ENCODE data around the gene PIEZO1.

The PIEZO1 gene

DNA sequence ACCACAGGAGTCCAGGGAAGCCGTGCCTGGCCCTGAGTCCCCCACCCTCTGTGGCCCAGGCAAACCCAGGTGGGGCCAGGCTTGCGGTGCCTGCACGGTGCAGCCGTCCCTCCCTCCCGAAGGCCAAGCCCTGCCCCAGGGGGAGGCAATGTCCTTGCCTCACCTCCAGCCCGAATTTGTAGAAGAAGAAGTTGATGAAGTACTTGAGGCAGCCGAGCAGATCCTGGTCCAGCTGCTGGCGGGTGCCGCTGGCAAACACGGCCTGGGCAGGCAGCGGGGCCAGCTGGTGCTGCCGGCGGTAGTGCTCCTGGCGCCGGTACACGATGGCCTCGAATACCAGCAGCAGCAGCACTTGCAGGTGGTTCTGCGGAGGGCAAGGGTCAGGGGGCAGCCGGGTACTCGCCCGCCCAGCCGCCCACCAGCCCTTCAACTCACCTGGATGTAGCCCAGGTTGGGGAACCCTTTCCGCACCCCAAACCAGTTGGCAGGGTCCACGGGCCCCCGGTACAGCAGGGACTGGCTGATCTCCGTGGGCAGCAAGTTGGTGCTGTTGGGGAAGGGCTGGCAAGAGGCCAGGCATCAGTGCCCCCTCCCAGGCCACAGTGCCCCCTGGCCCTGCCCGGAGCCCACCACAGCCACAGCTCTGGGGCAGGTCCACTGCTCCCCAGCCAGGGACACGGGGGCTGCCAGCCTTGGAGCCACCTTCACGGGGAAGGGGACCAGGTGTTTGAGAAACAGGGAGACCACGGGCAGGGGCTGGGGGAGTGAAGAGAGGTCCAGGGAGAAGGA, 52.7 kb downstream of the PIEZO1 start:
- DNase-seq, result no peak

DNA sequence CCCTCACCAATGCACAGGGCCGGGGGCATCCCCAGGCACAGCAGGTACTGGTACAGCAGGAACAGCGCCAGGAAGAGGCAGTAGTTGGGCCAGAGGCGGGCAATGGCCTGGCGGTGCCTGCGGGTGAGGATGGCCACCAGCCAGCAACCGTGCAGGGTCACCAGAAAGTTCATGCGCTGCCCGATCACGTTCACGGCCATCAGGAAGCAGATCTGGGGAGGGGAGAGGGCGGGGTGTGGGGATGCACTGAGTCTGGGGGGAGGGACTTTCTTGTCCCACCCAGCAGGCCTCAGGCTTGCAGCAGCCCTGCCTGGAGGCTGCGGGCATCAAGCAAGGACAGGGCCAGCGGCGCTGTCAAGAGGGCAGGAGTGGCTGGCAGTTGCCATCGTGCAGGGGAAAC, 53.3 kb downstream of the PIEZO1 start:
- no peak for DNase-seq

DNA sequence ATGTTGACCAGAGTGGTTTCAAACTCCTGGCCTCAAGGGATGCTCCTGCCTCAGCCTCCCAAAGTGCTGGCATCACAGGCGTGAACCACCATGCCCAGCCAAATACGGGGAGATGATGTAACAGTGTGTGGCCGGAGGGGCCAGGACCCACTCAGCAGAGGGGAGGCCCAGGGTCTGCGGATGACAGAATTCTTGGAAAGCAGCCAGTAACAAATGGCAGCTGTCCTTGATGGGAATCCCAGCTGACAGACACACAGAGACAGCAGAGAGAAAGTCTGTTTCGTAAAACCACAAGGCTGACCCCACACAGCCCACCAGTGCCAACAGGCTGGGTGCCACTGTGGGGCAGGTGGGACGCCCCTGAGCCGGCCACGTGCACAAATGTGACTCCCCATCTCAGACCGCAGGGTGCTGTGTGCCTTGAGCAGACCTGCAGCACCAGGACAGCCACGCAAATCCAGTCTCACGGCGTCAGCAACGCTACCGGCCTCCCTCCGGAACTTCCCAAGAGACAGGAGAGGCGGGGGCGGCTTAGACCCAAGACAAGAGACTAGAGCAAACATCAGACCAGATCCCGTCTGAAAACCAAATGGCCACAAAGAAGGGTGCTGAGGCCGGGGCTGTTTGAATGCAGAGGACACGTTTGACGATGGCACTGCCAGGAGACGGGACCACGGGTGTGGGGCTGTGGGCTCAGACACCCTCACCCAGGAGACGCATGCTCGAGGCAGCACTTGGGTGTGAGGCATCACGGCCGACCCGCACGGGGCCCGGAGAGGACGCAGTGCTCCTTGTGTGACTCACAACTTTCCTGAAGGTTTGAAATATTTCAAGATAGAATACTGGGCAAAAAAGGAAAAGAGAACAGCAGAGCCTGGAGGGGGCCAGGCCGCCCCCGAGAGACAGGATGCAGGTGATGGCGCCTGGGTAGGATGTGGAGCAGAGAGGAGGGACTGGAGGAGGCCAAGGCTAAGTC, 54.1 kb downstream of the PIEZO1 start:
- no peak for DNase-seq

DNA sequence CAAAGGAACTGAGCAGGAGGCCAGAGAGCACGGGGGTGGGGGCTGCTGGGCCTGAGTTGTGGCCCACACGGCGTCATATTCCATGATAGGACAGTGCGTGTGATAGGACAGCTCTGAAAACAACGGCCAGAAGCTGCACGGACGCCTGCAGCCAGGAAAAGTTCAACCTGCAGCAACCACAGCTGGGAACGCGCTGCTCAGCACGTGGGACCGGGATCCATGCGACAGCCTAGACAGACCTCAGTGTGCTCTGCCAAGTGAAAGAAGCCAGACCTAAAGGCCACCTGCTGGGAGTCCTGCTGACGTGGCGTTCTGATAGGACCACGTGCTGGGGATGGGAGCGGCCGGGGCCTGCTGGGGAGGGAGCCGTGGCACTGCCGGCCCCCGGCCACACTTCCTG, 57.1 kb downstream of the PIEZO1 start:
- no peak for DNase-seq

DNA sequence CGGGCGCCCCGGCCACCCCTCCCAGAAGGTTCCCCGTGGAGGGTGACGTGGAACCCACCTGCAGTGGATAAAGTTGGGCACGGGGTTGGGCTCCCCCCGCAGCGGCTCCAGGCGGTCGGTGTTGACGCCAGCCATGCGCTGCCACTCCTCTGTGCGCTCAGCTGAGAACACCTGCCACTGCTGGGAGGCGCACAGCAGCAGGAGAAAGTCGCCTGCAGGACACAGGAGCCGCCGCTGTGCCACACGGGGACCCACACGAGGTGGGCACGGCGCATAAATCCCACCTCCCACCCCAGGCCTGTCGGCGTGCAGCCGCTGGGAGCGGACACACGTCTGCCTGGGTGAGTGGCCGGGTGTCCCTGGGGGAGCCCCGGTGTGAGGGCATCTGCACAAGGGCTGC, 58.0 kb downstream of the PIEZO1 start:
- DNase-seq, result no peak

DNA sequence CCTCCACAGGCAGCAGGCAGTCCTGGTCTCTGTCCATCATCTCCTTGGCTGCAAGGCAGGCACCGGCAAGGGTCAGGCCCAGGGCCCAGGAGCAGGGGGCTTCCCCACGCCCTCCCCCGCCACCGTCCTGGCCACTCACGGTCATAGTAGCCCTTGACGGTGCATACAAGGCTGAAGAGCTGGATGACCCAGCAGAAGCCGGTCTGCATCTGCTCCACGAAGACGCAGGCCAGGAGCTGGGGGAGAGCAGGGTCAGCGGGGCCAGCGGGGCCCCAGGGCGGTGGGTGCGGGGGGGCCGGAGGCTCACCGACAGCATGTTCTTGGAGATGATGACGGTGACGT, 58.6 kb downstream of the PIEZO1 start:
- DNase-seq, result no peak

DNA sequence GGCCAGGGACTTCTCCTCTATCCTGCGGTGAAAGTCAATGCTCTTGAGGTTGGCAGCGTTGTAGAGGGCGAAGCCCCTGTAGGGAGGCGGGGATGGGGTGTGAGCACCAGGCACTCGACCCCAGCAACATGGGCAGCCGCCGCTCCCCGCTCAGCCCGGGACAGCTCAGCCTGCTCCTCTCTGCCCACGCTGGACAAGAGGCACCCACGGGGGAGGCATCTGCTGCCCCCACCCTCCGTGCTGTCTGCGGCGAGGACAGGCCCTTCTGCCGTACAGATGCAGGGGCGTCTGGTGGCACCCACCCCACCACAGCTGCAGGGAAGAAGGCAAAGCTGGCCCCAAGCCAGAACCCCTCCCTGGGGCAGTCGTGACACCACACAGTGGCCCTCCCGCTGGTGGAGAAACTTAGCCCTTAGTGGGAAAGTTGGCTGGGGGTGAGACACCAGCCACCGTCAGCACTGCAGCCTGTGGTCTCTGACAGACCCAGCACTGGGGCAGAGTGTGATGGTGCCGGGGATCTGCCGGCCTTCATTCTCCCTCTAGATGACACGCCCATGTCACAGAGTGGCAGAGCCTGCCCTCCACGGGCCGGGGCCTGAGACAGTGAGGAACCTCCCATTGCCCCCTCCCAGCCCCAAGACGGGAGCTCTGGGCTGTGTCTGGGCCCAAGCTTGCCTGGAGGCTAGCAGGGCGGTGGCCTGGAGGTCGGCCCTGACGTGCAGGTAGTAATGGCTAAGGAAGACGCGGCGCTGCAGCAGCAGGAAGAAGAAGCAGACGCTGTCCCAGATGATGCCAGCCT, 59.2 kb downstream of the PIEZO1 start:
- no peak for DNase-seq

DNA sequence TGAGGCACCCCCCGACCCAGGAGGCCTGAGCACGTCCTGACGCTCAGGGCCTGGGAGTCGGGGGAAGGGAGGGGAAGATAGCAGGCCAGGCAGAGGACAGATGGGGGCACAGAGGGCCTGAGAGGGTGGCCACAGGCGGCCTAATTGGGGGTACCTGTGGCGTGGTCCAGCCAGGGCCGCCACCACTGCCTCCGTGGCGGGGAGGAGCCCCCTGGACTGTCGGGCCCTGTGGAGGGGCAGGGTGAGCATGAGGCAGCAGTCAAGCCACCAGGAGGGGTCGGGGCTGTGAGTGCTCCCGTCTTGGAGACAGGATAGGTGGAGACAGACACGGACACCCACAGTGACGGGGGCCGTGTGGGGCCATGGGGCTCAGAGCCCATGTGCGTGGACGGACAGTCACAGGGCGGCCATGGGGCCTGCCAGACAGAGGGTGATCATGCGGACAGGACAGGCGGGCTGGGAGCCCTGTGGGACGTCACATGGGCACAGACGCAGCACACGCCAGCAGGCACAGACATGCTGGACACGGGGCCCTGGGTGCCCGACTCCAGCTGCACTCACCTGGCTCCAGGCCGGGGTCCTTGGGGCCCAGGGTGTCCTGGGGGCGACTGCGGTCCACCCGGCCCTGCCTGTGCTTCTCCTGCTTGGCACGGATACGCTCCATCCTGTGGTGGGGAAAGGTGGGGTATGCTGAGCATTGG, 60.0 kb downstream of the PIEZO1 start:
- no peak for DNase-seq

DNA sequence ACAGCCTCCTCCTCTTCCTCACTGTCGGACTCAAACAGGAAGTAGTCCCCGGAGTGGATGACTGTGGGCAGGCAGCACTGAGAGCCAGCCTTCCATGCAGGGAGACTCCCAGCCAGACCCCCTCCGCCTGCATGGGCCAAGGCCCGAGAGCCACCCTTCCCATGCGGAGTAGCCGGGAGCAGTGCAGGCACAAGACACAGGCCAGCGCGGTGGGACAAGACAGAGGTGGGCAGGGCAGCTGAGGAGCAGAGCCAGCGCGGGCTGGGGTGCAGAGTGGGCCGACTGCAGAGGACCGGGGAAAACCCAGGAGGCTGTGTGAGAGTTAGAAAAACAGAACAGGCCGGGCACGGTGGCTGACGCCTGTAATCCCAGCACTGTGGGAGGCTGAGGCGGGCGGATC, 61.1 kb downstream of the PIEZO1 start:
- no peak for DNase-seq

DNA sequence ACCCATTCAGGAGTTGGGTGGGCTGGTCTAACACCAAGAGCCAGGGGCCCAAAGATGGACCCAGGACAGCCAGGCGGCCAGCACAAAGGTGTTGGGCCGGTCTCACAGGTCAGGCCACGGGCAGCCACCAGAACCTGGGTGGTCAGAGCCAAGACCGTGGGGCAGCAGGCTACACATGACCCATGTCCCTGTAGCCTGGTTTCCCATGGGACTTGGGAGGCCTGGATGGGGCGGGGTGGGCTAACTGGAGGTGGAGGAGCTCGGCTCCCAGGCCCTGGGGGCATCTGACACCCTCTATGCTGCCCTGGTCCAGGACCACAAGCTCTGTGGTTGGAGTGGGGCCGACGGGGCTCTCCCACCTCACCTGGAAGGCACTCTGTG, 61.5 kb downstream of the PIEZO1 start:
- no peak for DNase-seq

DNA sequence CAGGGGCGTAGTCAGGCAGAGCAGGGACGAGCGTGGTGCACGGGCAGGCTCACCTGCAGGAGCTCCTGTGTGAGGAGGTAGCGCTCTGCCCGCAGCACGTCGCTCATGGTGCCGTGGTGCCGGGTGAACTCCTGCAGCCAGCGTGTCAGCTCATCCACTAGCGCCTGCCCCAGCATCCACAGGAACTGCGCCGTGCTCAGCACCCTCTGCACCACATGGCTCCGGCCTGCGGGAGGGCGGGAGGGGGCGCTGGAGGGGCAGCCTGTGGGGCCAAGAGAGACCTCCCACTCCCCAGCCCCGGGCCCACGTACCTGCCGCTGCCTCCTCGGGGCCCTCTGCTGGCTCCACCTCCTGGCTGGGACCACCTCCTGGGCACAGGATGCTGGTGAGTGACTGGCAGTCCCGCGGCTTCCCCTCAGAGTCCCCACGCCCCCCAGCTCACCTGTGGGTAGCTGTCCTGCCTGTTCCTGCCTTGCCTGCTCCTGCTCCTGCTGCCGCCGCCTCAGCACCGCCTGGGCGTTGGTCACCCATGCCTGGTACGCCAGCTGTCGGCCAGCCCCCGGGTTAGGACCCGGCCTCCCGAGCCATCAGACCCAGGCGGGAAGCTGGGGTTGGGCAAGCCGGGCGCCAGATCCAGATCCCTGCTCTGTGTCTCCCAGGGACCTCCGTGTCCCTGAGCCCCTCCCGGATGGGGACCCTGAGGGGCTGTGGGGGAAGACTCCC, 62.1 kb downstream of the PIEZO1 start:
- no peak for DNase-seq

DNA sequence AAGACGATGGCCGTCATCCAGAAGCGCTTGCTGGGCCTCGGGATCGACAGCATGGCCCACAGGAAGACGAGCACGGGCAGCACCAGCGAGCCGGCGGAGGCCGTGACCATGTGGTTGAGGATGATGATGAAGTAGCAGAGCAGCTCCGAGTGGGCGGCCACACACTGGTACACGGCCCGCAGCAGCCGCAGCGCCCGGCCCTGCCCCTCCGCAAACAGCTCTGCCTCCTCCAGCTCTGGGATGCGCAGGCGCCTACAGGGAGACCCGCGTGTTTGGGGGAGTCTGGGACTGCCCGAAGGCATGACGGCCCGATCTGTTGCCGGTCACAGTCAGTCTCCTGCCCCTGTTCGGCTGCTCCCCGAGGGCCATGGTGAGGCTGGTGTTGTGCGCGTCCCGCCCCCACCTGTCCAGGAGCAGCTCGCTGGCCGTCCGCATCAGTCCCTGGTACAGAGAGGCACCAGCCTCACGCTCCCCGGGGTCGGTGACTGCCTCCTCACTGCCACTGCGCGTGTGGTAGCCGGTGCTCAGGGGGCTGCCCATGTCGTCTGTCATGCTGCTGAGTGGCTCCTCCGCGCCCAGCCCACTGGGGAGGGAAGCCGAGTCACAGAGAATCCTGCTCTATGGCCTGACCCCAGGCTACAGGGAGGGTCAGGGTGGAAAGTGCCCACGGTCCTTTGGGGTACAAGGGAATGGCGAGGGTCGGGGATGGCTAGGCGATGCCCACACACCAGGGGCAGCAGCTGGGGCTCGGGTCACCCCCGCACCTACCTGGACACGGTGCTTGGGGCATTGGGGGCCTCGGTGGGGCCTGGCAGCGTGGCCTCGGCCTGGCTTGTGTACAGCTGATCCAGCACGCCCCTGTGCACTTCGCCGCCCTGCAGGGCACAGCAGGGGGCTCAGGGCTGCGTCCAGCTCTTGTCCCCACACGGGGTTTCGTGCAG, 62.9 kb downstream of the PIEZO1 start:
- DNase-seq, result no peak

DNA sequence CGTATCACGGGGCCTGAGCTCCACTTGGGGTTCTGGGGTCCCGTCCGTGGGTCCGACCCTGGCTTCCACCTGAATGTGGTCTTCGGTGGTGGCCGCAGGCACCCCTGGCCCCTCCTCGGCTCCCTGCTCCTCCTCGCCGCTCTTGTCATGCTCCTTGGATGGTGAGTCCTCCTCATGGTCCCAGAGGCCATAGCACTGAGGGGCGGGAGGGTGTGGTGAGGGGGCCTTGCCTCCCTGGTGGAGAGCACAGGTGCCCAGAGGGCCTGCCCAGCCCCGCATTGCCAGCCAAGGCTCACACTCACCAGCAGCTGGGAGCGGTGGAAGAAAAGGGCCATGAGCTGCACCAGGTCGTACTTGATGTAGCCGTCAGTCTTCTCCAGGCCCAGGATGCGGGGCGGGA, 63.8 kb downstream of the PIEZO1 start:
- no peak for DNase-seq

DNA sequence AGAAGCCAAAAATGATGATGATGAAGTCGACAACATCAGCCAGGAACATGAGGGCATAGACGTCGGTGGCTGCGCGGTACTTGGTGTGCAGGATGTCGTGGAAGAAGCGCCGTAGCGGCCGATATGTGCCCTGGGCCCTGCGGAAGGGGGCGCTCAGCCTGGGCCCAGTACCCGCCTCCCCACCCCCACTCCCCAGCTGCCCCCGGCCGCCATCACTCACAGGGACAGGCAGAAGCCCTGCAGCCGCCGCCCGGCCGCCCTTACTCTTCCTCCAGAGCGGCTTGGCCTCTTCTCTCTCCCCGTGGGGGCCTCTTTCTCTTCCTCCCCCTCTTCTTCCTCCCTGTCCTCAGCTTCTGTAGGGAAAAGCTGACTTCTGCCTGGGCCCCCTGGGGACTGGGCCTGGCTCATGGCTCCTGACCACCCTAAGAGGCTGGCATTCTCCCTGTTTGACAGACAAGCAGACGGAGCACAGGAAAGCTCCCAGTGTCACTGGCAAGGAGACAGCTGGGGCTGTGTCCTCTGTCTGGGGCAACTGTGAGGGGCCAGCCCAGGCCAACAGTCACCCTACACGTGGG, 64.5 kb downstream of the PIEZO1 start:
- no peak for DNase-seq

DNA sequence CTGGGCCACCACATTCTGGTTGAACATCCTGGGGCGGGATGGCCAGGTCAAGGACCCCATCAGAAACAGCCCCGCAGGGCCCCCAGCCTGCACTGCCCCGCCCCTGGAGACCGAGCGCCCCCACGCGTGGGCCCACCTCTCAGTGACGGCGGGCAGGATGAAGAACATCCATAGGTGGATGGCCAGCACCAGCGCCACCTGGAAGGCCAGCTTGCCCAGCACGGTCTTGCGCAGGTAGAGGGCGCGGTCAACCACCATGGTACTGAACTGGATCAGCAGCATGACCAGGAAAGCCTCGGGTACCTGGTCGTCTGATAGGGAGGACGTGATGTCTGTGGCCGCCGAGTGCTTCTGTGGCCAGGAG, 65.1 kb downstream of the PIEZO1 start:
- DNase-seq, result no peak

DNA sequence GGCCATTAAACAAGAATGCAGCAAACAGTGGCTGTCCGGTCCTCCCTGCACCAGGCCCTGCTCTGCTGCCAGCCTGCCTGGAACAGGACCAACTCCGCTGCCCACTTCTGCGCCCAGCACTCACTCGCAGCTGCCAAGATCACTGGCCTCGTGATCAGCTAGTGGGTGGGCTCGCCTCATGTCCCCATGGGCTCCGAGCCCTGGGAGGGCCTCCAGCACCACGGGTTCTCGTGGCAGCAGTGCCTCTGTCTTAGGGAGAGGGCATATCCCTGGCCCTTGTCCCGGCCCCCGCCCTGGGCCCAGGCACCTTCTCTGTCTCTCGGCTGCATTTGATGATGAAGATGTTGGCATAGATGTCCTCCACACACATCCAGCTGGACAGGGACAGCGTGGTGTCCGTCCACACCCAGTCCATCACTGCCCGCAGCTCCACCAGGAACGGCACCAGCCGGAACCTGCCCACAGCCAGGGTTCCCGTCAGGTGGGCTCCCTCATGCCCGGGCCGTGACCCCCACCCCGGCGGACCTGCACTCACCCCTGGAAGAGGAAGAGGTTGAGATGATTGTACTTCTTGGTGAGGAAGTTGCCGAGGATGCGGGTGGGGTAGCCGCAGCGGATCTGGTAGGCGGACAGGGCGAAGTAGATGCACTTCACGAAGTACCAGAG, 65.6 kb downstream of the PIEZO1 start:
- no peak for DNase-seq

DNA sequence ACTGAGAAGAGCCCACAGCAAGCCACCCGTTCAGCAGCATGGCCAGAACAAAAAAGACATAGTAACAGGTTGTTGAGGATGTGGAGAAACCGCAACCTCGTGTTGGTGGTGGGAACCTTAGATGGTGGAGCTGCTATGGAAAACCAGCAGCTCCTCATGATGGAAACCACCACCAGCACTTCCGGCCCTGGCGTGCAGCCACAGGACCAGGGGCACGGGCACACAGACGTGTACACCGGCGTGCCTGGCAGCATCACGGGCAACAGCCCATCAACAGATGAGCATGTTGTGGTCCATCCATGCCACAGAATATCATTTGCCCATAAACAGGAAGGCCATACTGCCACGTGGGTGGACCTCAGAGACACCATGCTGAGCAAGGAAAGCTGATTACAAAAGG, 66.8 kb downstream of the PIEZO1 start:
- DNase-seq, result no peak

DNA sequence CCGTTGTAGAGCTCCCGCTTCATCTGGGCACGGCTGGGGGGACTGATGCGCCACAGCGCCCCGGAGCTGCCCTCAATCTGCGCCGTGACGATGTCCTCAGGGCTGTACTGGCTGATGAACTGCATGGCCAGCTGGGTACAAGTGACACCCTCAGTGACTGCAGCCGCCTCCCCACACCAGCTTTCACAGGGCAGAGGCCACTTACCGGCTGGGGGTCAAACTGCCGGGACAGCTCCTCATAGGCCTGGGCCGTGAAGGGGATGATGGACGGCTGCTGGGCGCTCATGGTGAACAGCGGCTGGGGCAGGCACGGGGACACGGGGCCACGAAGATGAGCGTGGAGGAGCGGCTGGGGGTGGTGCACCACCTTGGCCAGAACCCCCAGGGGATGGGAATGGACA, 68.4 kb downstream of the PIEZO1 start:
- DNase-seq, result no peak

DNA sequence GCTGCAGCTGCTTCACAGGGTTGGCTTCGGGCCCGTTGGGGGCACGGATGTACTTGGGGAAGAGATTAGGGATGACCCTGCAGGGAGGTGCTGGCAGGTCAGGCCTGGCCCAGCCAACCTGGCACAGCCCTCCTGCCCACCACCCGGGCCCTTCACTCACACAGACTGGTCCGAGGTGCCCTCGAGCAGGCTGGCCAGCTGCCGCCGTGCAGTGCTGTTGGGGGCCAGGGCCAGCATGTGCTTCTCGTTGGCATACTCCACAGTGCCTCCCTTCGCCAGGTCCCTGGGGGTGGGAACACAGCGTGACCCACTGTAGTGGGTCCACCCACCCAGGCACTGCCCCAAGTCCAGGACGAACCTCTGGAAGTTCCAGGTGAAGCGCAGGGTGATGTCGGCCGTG, 68.8 kb downstream of the PIEZO1 start:
- no peak for DNase-seq

Data from activated T-cell treated with anti-CD3 and anti-CD28 coated beads, Interleukin-2, amount 50 U/mL, for 1 hour (primary cell).